Measurements from ENCODE around the gene C16orf96.

GRCh38 chr16:4647644-4647980 is 91.5 kb downstream of the C16orf96 start:
- TF ChIP-seq CTCF (conservative IDR thresholded peaks at IDR 0.05) (no peak), EZH2 (IDR thresholded peaks at IDR 0.05; ENCODE audit: low read depth) (no peak)
